Stimulated activated CD8-positive, alpha-beta memory T cell treated with anti-CD3 and anti-CD28 coated beads, Interleukin-4, amount 100 ng/mL, for 1 hour (primary cell): ENCODE data around the gene MRPL10.

Experiments
- DNase-seq, 2 donors: peaks; one replicate each; pipeline ENCODE4 v3.0.0-alpha.2; 2020; ENCODE audit warnings: low read depth in 2 of 2, low spot score in 1 of 2

The MRPL10 gene

DNA sequence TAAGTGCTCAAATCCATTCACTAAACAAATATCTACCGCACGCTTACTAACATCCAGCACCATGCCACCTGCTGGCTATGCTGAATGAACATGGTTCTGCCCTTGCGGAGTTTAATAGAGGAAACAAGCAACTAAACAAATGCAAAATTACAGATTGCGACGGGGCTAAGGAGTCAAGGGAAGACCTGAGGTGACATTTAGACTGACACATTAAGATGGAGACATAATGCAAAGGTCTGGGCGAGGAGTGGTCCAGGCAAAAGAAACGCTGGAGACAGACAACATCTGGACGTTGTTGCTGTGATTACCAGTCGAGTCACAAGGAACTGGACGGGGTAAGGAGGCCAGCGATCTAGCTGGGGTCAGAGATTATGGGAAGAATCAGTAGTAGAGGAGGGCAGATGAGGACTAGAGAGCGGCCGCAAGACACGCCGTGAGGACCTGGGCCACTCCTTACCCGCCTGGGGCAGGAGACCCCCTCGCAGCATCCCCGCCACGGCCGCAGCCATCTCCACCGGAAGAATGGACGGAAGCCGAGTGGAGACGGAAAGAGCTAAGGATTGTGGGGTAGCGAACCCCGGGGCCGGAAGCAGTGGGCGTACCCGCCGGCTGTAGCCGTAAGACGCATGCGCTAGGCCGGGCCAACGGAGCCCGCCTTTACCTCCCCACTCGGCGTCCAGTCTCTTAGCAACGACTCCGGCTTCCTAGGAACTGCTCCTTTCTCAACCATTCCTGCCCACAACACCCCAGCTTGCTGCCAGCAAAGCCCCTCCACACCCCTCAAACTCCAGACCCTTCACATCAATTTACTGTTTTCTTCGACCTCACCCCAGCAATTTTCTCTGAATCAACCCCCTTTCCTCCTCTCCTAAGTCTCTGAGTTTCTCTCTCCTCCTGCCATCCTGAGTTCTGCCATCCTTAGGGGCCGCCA lies at the start of gene MRPL10, which contains the start of gene LRRC46:
TSS of gene MRPL10 (minus strand) at position 539 of the 931 bp plus-strand sequence. CDS start at position 509, 30 bp downstream.
TSS of gene LRRC46 (plus strand) at position 668 of the 931 bp plus-strand sequence. CDS start 320 bp downstream, outside the sequence.
- peak; percentile 75 to 86 for DNase-seq

DNA sequence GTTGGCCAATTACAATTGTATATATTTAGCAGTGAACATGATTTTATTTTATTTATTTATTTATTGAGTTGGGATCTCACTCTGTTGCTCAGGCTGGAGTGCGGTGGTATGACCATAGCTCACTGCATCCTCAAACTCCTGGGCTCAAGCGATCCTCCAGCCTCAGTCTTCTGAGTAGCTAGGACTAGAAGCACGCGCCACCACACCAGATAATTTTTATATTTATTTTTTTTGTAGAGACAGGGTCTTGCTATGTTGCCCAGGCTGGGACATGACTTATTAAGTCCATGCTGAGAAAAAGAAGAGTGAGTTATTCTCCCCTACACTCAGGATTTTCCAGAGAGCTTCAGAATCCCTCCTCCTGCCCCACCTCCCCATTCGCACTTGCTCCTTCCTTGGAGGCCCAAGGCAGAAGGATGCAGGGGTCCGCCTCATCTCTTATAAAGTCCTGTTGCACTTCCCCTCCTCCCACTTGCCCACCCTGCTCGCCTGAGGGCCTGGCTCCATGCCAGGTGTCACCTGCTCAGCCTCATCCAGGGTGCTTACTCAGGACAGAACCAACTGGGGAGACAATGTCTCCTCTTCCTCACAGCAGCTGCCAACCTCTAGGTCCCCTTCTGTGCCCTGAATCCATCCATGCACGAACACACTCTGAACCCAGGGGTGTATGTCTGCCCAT lies 48.6 kb upstream of the MRPL10 start:
- DNase-seq, result no peak

DNA sequence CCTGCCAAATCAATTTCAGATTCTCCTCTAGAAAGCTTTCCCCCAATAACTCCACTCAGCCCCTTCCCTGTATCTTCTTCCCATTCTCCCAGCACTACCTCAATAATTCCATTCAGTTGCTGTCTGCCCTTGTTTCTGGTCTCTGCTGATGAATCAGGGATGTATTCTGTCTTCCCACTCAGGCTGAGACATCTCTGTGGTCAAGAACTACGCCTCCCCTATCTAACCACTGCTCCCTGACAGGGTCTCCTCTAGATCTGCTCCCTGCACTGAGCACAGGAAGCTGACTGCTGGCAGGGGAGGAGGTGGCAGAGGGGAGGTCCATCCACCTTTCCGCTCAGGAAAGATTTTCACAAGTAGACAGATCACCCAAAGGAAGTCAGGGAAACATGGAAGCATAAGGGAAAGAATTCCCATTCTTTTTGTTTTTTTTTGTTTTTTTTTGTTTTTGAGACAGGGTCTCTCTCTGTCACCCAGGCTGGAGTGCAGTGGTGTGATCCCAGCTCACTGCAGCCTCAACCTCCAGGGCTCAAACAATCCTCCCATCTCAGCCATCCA lies 47.8 kb upstream of the MRPL10 start:
- no peak for DNase-seq

DNA sequence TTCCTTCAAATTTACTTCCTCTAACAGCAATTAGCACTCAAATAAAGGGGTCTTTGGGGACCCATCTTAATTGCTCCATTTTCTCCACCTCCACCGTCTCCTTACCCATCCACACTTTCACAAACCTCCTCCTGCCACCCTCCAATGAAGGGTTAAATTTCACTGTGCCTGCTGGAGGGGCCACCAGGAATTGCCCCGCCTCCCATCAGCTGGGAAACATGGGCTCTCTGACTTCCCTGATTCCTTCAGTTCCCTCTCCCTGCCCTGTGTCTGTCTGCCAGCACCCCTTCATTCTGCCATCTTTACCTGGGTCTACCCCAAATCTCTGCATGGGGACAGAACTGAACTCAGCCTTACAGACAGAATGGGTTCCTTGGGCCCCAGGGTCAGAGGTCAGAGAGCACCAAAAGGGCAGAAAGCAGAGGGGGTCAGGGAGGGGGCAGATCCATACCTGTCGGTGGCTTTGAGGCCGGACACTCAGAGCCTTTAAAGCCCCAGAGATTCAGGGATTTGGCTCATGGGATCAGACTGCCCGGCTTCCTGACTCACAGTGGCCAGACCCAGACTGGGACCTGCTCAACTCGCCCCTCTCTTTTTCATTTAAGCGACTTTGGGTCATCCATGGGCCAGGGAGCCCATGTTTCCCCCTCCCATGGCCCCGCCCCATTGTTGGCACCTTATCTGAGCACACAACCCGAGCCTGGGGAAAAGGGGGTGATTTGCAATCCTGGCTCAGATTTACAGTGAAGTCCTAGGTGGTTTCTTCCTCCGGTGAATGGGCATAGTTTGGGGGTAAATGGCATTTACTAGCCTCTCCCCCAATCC lies 47.1 kb upstream of the MRPL10 start:
- no peak for DNase-seq

DNA sequence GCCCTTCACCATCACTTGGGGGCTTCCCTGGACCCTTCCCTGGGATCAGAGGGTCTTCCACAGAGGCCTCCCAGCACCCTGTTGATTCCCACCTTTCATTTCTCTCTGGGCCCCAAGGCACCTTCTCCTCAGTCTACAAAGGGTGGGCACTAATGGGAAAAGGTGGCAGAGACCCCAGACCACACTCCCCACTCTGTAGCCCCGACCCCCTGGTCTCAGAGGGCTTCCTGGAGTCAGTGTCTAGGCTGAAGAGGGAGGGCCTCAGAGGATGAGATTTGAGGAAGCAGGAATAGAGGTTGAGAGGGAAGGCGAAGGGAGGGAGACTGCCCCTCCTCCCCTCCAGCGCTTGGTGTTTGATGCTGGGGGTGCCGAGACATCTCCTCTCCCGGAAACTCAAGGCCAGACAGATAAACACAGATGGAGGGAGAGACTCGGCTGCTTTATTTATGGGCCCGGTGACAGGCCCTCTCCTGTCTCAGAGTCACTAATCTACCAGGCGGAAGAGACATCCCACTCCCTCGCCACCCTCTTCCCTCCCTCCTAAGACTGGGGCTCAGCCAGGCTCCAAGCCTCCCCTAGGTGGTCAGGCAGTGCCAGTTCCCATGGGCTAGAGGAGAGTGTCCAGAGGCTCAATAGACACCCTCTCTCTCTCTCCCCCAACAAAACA lies 46.2 kb upstream of the MRPL10 start:
- DNase-seq, result no peak

DNA sequence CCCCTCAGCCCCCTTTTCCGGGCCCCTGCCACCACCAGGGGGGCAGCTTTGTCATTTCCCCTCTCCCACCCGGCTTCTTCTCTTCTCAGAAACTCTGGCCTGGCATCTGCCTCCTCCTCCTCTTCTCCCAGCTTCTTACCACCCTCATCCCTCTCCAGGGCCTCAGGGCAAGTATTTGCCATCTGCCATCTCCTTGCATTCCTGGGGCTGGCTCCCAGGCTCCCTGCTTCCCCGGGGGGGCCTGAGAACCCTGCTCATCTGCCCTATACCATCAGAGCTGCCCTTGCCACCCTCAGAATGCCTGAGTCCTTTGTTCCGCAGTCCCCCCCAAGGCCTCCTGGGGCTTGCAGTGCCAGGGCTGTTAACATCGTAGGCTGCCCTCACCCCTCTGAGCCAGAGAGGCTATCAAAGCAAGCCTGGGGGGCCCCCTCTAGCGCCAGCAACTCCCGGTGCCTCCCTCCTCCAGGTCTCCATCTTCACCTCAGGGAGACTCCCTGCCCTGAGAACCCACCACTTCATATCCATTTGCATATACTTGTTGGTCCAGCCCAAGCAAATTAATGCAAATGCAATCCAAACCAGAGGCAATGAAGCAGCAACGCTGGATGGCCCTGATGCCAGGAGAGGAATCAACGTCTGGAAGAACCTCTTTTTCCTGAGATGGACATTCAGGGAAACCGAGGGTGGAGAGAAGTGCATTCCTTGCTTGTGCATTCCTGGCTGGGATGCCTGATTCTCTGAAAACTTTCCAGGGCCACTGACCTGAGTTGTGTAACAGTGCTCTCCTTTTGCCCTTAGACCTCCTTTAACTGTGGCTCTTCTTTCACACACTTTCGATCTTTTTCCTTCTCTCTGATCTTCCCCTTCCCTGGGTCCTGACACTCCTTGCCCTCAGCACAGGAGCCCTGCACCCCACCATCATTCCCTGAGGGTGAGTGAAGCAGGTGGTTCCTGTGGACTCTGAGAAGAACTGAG lies 44.0 kb upstream of the MRPL10 start:
- DNase-seq, result no peak

DNA sequence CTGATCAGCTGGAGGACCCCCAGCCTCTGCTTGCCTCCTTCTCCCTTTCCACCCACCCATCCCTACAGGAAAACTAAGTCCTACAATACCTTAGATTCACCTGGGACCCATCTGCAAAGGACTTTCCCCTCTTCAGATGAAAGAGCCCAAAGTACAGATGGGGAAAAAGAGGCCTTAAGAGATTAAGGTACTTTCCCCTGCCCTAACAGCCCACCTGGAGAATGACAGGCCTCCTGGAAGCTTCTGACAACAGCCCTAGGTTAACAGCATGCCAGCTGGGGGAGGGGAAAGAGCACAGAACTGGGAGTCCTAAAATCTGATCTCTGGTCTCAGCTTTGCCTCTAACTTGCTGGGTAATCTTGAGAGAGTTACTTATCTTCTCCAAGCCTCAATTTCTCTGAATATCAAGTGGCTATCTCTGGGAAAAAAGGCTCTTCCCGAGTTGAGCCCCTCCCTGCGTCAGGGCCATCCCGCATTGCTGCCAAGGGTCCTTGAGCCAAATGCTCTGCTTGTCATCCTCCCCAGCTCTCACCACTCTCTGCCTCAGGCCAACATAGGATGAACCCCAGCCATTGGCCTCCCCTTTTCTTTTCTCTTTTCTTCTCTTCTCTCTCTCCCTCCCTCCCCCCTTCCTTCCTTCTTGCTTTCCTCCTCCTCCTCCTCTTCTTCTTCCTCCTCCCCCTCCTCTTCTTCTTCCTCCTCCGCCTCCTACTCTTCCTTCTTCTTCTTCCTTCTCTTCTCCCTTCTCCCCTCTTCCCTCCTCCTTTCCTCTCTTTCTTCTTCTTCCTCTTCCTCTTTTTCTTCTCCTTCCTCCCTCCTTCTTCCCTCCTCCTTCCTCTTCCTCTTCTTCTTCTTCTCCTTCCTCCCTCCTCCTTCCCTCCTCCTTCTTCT lies 42.1 kb upstream of the MRPL10 start:
- no peak for DNase-seq

DNA sequence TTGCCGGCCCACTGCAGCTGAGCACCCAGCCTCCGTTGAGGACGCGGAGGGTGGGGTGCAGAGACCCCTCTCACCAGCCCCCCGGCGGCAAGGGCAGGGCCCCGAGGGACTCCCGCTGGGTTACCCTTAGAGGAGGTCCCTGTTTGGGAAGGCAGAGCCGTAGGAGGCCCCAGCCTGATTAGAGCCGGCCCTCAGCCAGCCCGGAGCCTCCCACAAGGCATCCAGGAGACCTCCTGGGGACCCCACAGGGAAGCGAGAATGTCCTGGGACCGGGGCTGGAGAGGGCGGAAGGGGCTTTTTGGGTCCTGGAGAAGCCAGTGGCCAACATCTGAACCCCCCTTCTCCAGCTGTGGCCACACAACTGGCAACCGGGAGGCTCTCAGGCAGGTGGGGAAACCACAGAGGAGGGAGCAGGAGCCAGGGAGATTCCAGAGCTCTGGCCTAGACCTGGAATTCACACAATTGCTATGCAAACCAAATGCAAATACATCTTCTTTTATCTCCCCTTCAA lies 41.4 kb upstream of the MRPL10 start:
- DNase-seq, result no peak

DNA sequence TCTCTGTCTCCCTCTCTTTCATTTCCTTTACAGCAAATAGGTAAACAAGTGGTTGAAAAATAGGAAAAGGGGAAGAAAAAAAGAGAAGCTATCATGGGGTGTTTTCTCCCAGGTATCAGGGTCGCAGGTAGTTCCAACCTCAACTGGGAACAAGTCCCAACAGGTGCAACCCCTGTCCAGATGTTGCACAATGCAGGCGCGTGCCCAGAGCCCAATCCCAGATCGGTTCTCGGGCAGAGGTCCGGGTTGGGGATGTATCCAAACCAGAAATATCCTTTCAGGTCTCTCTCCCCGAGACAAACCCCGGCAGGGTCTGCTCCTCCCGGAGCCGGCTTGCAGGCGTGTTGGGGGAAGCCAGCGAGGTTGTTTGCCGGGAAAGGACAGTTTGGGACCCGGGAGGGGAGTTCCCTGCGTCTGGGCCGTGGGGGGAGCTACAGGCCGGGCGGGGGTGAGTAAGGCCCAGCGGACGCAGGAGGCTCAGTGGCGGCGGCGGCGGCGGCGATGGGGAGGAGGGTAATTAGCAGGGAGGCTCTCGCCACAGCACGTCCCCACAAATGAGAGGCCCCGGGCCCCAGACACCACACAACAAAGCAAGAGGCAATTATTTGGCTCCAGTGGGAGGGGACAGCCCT lies 40.8 kb upstream of the MRPL10 start:
- DNase-seq, result no peak

DNA sequence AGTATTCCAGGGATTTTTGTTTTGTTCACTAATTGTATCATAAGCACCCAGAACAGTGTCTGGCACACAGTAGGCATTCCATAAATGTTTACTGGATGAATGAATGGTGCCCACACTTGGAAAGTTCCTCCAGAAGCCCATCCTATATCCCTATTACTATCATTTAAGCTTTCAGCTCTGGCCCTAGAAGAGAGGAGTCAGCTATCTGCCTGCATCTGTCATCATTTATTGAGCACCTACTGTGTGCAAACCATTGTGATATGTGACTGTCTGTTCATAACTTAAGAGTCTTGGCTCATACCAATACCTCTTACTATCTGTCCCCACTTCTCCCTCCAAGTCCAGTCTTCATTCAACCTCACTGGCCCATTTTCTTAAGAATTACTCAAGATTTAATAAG lies 39.7 kb upstream of the MRPL10 start:
- no peak for DNase-seq

DNA sequence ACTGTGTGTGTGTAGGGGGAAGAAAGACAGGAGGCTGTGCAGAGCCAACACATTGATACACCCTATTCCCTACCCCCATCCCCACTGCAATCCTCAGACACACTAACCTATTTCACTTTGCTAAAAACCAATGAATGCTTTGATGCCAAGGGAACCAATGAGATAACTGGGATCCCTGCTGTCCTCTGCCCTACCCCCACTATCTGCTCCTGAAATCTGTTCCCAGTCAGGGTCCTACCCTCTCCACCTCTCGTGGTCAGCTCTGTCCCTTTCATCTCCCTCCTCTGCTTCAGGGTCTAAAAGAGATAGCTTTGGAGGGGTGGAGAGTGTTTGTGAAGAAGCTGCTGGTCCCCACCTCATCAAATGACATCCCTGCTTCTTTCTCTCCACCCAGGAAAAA lies 38.7 kb upstream of the MRPL10 start:
- no peak for DNase-seq

DNA sequence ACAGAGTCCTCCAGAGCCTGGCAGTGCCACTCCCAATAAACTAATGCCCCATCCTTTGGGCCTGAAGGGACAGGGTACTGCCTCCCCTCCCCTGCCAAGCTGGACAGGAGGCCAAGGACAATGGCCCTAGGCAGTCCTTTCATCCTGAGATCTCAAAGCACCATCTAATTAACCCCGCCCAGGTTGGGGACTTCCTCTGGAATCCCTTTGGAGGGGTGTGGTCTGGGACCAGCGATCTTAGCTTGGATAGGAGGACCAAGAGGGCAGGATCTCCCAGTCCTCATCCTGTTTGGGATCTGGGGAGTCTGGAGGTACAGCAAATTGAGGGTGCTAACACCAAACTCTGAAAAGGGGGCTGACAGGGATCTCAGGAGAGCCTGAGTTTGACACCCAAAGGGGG lies 37.8 kb upstream of the MRPL10 start:
- DNase-seq, result no peak

DNA sequence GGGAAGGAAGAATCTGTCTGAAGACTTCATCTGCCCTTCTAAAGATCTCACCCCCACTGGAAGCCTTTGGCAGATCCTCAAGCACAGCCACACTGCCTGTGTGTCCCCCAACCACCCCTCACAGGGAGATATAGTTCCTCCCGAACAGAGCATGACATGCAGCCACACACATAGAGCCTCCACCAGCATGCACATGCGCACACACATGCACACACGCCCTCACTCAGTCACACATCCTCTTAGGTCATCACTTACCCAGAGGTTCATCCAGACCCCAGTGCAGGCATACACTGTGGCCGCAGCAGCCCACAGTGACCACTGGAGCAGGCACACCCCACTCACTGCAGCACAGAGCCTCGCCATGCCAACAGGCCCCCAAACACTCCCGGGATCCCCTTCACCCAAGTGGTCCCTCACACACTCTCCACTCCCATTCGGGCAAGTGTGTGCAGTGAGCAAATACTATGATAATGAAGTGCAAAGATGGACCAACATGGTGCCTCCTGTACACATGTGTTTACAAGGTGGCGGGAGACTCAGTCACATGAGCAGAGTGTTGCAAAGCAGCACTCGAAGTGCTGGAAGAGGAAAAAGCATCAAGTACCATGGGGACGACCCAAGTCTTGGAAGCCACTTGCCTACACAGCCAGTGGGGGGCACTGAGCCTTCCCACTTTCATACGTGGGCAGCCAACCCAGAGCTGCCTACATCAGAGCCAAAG lies 36.6 kb upstream of the MRPL10 start:
- no peak for DNase-seq

DNA sequence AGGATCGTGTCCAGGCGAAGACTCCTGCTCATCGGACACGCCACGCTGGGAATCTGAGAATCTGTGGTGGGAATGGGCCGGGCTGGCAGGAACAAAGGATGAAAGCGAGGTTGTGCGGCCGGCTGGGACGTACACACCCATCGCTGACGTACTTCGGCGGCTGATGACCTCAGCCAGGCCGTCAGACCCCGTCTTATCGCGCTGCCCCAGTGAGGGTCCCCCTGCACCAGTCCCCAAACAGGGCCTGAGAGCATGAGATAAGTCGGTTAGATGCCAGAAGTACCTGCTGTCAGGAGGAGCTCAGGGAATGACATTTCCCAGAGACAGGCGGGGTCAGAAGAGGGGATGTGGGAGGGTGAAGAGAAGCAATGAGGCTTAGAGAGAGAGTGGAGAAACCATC lies 35.6 kb upstream of the MRPL10 start:
- DNase-seq, result no peak

DNA sequence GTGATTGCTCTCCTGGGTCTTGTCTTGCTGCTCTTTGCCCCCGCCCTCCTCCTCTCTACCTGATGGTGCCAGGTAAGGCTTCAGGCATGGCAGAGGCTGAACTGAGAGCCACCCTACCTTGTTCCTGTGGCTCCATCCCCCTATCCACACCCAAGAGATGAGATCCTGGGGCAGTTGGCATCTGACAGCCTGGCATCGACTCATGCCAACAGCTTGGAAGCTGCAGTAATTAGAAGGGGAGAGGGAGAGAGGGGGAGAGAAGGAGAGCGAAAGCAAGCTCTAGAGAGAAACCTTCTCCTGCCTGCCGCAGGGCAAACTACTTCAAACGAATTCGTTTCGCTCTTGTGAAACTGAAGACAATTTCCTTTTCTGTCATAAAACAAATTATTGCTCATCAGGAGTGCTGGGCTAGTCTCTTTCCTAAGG lies 33.5 kb upstream of the MRPL10 start:
- DNase-seq, result no peak

DNA sequence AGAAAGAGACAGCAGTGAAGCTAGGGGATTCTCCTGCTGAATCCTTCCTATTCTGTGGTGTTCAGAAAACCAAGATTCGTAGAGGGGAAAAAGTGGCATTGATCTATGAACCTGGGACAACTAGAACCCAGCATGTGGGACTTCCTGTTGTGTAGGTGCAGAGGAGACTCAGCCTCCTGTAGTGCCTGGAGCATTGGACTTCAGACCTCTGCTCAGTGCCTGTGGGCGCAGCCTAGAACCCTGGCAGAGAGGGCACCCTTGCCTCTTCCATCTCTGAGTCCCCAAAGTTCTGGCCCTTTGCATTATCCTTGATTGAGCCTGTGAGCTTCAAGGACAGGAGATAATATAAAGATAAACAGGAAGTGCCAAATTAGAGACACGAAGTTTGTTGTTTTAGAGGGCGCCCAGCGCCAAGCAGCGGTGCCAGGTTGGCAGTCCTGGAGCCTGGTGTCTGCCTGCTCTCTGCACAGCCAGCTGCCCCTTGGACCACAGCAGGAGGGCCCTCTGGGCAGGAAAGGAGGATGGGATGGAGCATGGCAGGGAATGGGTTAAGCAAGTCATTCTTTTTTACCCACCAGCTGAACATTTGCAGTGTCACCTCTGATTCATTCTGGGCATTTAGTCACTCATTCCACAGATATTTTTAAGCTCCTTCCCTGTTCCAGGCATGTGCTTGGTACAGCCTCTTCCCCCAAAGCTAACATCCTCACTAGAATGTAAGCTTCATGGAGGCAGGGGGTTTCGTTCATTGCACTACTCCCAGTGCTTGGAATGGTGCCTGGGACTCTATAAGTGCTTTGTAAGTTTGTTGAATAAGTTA lies 31.5 kb upstream of the MRPL10 start:
- no peak for DNase-seq
